SK-N-SH (cell line): ENCODE results near the gene VEGFA. TPM values are rescaled to one million over a fixed set of nuclear protein-coding genes. Genes with fewer than 3 reads are reported as not detected.

Experiments
- CTCF ChIA-PET: fragments of 300-600, 350-600 bp; formaldehyde crosslinking; extraction: SDS; loops from one replicate; lab custom pipeline; 2021; lab: Yijun Ruan, JAX
- POLR2A ChIA-PET: fragments of 350-600 bp; sonication (Branson Sonifier 250); formaldehyde crosslinking; extraction: SDS; loops from one replicate; lab custom pipeline; 2020; ENCODE audit warnings: antibody characterized with exemption, inconsistent platforms; lab: Yijun Ruan, JAX
- DNase-seq: peaks from one replicate; pipeline ENCODE4 v3.0.0; 2012
- H2AFZ ChIP-seq: fragments of 200-600 bp; sonication (generic); 2 replicates; pipeline ENCODE4 v1.8.1; 2016; ENCODE audit warnings: antibody characterized with exemption, mild to moderate bottlenecking, low read depth
- H3F3A ChIP-seq: fragments of 200-600 bp; sonication (generic); replicated peaks from 2 replicates; pipeline ENCODE3; 2016; ENCODE audit warnings: antibody characterized with exemption, mild to moderate bottlenecking; ENCODE audit not compliant: insufficient read depth
- H3K27ac ChIP-seq, 2 experiments: fragments of 200-500 bp in 1 of 2; fragments of 200-600 bp in 1 of 2; sonication (Bioruptor generic) in 1 of 2; sonication (generic), shearing (Covaris generic) in 1 of 2; 2 replicates each; pipeline versions ENCODE4 v1.5.1 to v1.6.1; 2014 to 2016; ENCODE audit warnings: low read depth in 2 of 2, inconsistent platforms in 1 of 2, low read length in 1 of 2, mild to moderate bottlenecking in 1 of 2, mixed read lengths in 1 of 2
- H3K27me3 ChIP-seq: fragments of 200-600 bp; sonication (generic), shearing (Covaris generic); 2 replicates; pipeline ENCODE4 v1.6.1; 2016; ENCODE audit warnings: mixed run types; ENCODE audit not compliant: insufficient read depth
- H3K36me3 ChIP-seq, 2 experiments: fragments of 200-500 bp in 1 of 2; fragments of 200-600 bp in 1 of 2; sonication (Bioruptor generic) in 1 of 2; sonication (generic) in 1 of 2; replicated peaks in 1 of 2; 2 replicates each; pipeline versions ENCODE3 to v1.5.1; 2014 to 2016; ENCODE audit warnings: low read length in 1 of 2, mild to moderate bottlenecking in 1 of 2; ENCODE audit not compliant: insufficient read depth in 2 of 2, control insufficient read depth in 1 of 2
- H3K4me1 ChIP-seq, 2 experiments: fragments of 200-500 bp in 1 of 2; fragments of 200-600 bp in 1 of 2; sonication (Bioruptor generic) in 1 of 2; sonication (generic), shearing (Covaris generic) in 1 of 2; 2 replicates each; pipeline versions ENCODE4 v1.5.1 to v1.6.1; 2014 to 2016; ENCODE audit warnings: low read depth in 1 of 2, low read length in 1 of 2, mixed run types in 1 of 2; ENCODE audit not compliant: insufficient read depth in 2 of 2, control insufficient read depth in 1 of 2
- H3K4me2 ChIP-seq: fragments of 200-600 bp; sonication (generic), shearing (Covaris generic); 2 replicates; pipeline ENCODE4 v1.6.1; 2017; ENCODE audit warnings: mixed run types
- H3K4me3 ChIP-seq, 2 experiments: fragments of 200-500 bp in 1 of 2; fragments of 200-600 bp in 1 of 2; sonication (Bioruptor generic) in 1 of 2; sonication (generic), shearing (Covaris generic) in 1 of 2; 2 replicates each; pipeline versions ENCODE4 v1.5.1 to v1.8.1; 2014 to 2016; ENCODE audit warnings: low read depth in 2 of 2, inconsistent platforms in 1 of 2, low read length in 1 of 2, mild to moderate bottlenecking in 1 of 2, mixed read lengths in 1 of 2, moderate library complexity in 1 of 2
- H3K79me2 ChIP-seq: fragments of 200-600 bp; sonication (generic); 2 replicates; pipeline ENCODE4 v1.8.1; 2017; ENCODE audit warnings: mild to moderate bottlenecking; ENCODE audit not compliant: insufficient read depth
- H3K9ac ChIP-seq: fragments of 200-600 bp; sonication (generic); 2 replicates; pipeline ENCODE4 v1.6.1; 2017; ENCODE audit warnings: mixed run types
- H3K9me2 ChIP-seq: fragments of 200-600 bp; sonication (generic); 2 replicates; pipeline ENCODE4 v1.6.1; 2017; ENCODE audit warnings: mixed run types
- H3K9me3 ChIP-seq: fragments of 200-600 bp; sonication (generic); 2 replicates; pipeline ENCODE4 v1.6.1; 2017; ENCODE audit warnings: mixed run types, mild to moderate bottlenecking, moderate library complexity
- H4K20me1 ChIP-seq: fragments of 200-600 bp; sonication (generic); 2 replicates; pipeline ENCODE4 v1.6.1; 2017; ENCODE audit warnings: mild to moderate bottlenecking, mixed run types; ENCODE audit not compliant: insufficient read depth
- CHD2 ChIP-seq: fragments of 150-350 bp; IDR thresholded peaks from 2 replicates; pipeline ENCODE4 v1.6.1; 2018; ENCODE audit warnings: low read length; ENCODE audit not compliant: partially characterized antibody
- CTCF ChIP-seq: fragments of 200-600 bp; sonication (generic); IDR thresholded peaks from 2 replicates; pipeline ENCODE4 v1.6.1; 2017; ENCODE audit warnings: antibody characterized with exemption, mild to moderate bottlenecking, moderate library complexity
- ELF1 ChIP-seq: IDR thresholded peaks from 2 replicates; pipeline ENCODE4 v1.4.0; 2012
- EP300 ChIP-seq, 2 experiments: IDR thresholded peaks; 2 replicates each; pipeline versions ENCODE4 v1.4.0 to v1.6.1; 2012; ENCODE audit warnings: borderline replicate concordance in 1 of 2, low read depth in 1 of 2, low read length in 1 of 2
- EZH2phosphoT487 ChIP-seq: fragments of 200-600 bp; sonication (generic); IDR thresholded peaks from 2 replicates; pipeline ENCODE4 v1.6.1; 2017; ENCODE audit warnings: low read depth, mixed run types, mild to moderate bottlenecking, antibody characterized with exemption, moderate library complexity, borderline replicate concordance
- FOSL2 ChIP-seq: IDR thresholded peaks from 2 replicates; pipeline ENCODE4 v1.4.0; 2012; ENCODE audit warnings: low read depth, mild to moderate bottlenecking, moderate library complexity, borderline replicate concordance
- FOXJ3 ChIP-seq: sonication (generic); formaldehyde crosslinking; IDR thresholded peaks from 2 replicates; pipeline ENCODE4 v1.5.1; 2020; ENCODE audit warnings: mild to moderate bottlenecking, missing genetic modification reagents
- FOXM1 ChIP-seq: IDR thresholded peaks from 2 replicates; pipeline ENCODE4 v1.4.0; 2012; ENCODE audit warnings: low read depth, mild to moderate bottlenecking
- GABPA ChIP-seq: IDR thresholded peaks from 2 replicates; pipeline ENCODE4 v1.4.0; 2012; ENCODE audit warnings: low read depth, mild to moderate bottlenecking
- JUND ChIP-seq: IDR thresholded peaks from 2 replicates; pipeline ENCODE4 v1.4.0; 2012
- MXI1 ChIP-seq: IDR thresholded peaks from 2 replicates; pipeline ENCODE4 v1.6.1; 2012; ENCODE audit warnings: mild to moderate bottlenecking, low read depth, low read length, improper control_type of control experiment
- NFIC ChIP-seq: IDR thresholded peaks from 2 replicates; pipeline ENCODE4 v1.4.0; 2012; ENCODE audit warnings: borderline replicate concordance
- NRF1 ChIP-seq: IDR thresholded peaks from 2 replicates; pipeline ENCODE4 v1.6.1; 2012; ENCODE audit warnings: low read depth, mild to moderate bottlenecking, low read length
- PBX3 ChIP-seq: IDR thresholded peaks from 2 replicates; pipeline ENCODE4; 2012
- POLR2AphosphoS5 ChIP-seq: IDR thresholded peaks from 2 replicates; pipeline ENCODE4 v1.6.1; 2012; ENCODE audit warnings: low read depth, low read length
- RAD21 ChIP-seq: IDR thresholded peaks from 2 replicates; pipeline ENCODE4 v1.6.1; 2012; ENCODE audit warnings: mild to moderate bottlenecking, low read length
- SIN3A ChIP-seq: IDR thresholded peaks from 2 replicates; pipeline ENCODE4 v1.6.1; 2012; ENCODE audit warnings: low read depth, mild to moderate bottlenecking, low read length, moderate library complexity, borderline replicate concordance
- TAF1 ChIP-seq: IDR thresholded peaks from 2 replicates; pipeline ENCODE4 v1.6.1; 2012; ENCODE audit warnings: low read depth, mild to moderate bottlenecking, low read length, moderate library complexity, borderline replicate concordance
- TCF12 ChIP-seq: IDR thresholded peaks from 2 replicates; pipeline ENCODE4 v1.4.0; 2012
- USF1 ChIP-seq: IDR thresholded peaks from 2 replicates; pipeline ENCODE4 v1.4.0; 2012; ENCODE audit warnings: low read depth, borderline replicate concordance
- USF2 ChIP-seq: fragments of 150-350 bp; IDR thresholded peaks from 2 replicates; pipeline ENCODE4 v1.6.1; 2017; ENCODE audit warnings: antibody characterized with exemption, low read length, low read depth, borderline replicate concordance
- WGBS: methylation state at CpG from one replicate; pipeline ENCODE4 v1.1.6; 2017; ENCODE audit warnings: low lambda C conversion rate; 5-methylcytosine and 5-hydroxymethylcytosine counted together
- polyA plus RNA-seq, 3 experiments: library from polyadenylated mRNA; depleted of rRNA; stranded (reverse); fragments of >200 nt; gene quantifications; 2 replicates each; pipeline ENCODE4 v1.2.3, GENCODE V29; 2012
- TF ChIP-seq, protein P1 (sequence below): IDR thresholded peaks from 2 replicates; pipeline ENCODE4 v1.4.0; 2012; ENCODE audit warnings: low read depth
- TF ChIP-seq, protein P2 (sequence below): fragments of 150-350 bp; IDR thresholded peaks from 2 replicates; pipeline ENCODE4 v1.6.1; 2016; ENCODE audit warnings: mild to moderate bottlenecking, low read depth, low read length
- TF ChIP-seq, protein P3 (sequence below): IDR thresholded peaks from 2 replicates; pipeline ENCODE4 v1.4.0; 2012; ENCODE audit warnings: low read depth, borderline replicate concordance

Gene VEGFA
- 81.0 and 130 TPM in 2 replicates for polyA plus RNA-seq (2012; rRNA removed)
- polyA plus RNA-seq (2012; cell fraction: cytosol; rRNA removed), result 42.6 and 66.6 TPM in 2 replicates
- polyA plus RNA-seq (2012; cell fraction: nucleus; rRNA removed), result 412 and 501 TPM in 2 replicates

DNA sequence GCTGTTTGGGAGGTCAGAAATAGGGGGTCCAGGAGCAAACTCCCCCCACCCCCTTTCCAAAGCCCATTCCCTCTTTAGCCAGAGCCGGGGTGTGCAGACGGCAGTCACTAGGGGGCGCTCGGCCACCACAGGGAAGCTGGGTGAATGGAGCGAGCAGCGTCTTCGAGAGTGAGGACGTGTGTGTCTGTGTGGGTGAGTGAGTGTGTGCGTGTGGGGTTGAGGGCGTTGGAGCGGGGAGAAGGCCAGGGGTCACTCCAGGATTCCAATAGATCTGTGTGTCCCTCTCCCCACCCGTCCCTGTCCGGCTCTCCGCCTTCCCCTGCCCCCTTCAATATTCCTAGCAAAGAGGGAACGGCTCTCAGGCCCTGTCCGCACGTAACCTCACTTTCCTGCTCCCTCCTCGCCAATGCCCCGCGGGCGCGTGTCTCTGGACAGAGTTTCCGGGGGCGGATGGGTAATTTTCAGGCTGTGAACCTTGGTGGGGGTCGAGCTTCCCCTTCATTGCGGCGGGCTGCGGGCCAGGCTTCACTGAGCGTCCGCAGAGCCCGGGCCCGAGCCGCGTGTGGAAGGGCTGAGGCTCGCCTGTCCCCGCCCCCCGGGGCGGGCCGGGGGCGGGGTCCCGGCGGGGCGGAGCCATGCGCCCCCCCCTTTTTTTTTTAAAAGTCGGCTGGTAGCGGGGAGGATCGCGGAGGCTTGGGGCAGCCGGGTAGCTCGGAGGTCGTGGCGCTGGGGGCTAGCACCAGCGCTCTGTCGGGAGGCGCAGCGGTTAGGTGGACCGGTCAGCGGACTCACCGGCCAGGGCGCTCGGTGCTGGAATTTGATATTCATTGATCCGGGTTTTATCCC is at the start of gene VEGFA:
VEGFA (plus strand) TSS at position 686 of the 846 bp plus-strand sequence.
- Histone ChIP-seq H3K79me2 (peaks cover 45% of the 10 kb centered on the region), H3K9ac (peak within 1 kb of the TSS; percentile 93), H3K9me2 (no peaks in the 10 kb centered on the region), H3K9me3 (no peaks in the 10 kb centered on the region; the same call in 1 of the 2 replicates), H3K27me3 (no peaks in the 10 kb centered on the region), H3K27ac (peak within 1 kb of the TSS; percentile 85 to 94), H3K4me2 (peak within 1 kb of the TSS; percentile 99), H3K4me1 (peaks cover 16 to 50% of the 10 kb centered on the region in 2 experiments), H3F3A (no peaks in the 10 kb centered on the region), H2AFZ (peak within 1 kb of the TSS; percentile 91), H4K20me1 (peaks cover 28% of the 10 kb centered on the region), H3K4me3 (peak within 1 kb of the TSS; percentile 94 to 95), H3K36me3 (no peaks in the 10 kb centered on the region)
- ChIA-PET CTCF (interaction anchor here (0.6 to 9.3 kb wide), 95 partner anchors 8 to 364 kb away, joined by 3 to 212 read pairs (median 6); partner anchors contain the start of gene MRPS18A), POLR2A (interaction anchor here (0.6 to 4.1 kb wide), 33 partner anchors 8 to 487 kb away, joined by 3 to 53 read pairs (median 5); partner anchors contain the start of gene GTPBP2)
- WGBS, result 1% methylated on average over 38 of the region's 62 CpGs
- peak; percentile 98 for DNase-seq
- TF ChIP-seq CTCF (peak; percentile 99), FOXM1 (no peak), FOXJ3 (CRISPR knock-in tag) (no peak), EP300 (IDR thresholded peaks at IDR 0.05; ENCODE audit: borderline replicate concordance in 1 of 2, low read depth in 1 of 2, low read length in 1 of 2) (no peak; a peak in 1 of 4 replicates), NFIC (no peak), CHD2 (peak; percentile 12), PBX3 (no peak), NRF1 (no peak), EZH2phosphoT487 (no peak), ELF1 (no peak), POLR2AphosphoS5 (peak; percentile 92), FOSL2 (no peak), USF2 (no peak), JUND (no peak), RAD21 (peak; percentile 93), GABPA (no peak), TAF1 (peak; percentile 76), USF1 (no peak), SIN3A (peak; percentile 52; the same call in 1 of the 2 replicates), TCF12 (no peak; the same call in 1 of the 2 replicates), MXI1 (peak; percentile 69)
- TF ChIP-seq, protein P1, sequence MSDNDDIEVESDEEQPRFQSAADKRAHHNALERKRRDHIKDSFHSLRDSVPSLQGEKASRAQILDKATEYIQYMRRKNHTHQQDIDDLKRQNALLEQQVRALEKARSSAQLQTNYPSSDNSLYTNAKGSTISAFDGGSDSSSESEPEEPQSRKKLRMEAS, result peak; percentile 38
- TF ChIP-seq, protein P2, sequence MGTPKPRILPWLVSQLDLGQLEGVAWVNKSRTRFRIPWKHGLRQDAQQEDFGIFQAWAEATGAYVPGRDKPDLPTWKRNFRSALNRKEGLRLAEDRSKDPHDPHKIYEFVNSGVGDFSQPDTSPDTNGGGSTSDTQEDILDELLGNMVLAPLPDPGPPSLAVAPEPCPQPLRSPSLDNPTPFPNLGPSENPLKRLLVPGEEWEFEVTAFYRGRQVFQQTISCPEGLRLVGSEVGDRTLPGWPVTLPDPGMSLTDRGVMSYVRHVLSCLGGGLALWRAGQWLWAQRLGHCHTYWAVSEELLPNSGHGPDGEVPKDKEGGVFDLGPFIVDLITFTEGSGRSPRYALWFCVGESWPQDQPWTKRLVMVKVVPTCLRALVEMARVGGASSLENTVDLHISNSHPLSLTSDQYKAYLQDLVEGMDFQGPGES, result no peak
- TF ChIP-seq, protein P3, sequence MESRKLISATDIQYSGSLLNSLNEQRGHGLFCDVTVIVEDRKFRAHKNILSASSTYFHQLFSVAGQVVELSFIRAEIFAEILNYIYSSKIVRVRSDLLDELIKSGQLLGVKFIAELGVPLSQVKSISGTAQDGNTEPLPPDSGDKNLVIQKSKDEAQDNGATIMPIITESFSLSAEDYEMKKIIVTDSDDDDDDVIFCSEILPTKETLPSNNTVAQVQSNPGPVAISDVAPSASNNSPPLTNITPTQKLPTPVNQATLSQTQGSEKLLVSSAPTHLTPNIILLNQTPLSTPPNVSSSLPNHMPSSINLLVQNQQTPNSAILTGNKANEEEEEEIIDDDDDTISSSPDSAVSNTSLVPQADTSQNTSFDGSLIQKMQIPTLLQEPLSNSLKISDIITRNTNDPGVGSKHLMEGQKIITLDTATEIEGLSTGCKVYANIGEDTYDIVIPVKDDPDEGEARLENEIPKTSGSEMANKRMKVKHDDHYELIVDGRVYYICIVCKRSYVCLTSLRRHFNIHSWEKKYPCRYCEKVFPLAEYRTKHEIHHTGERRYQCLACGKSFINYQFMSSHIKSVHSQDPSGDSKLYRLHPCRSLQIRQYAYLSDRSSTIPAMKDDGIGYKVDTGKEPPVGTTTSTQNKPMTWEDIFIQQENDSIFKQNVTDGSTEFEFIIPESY, result no peak
